Glutamatergic neuron (in vitro differentiated cells): ENCODE measurements around the gene MTA3. TPM values are rescaled to one million over a fixed set of nuclear protein-coding genes. Genes with fewer than 3 reads are reported as not detected.

Experiments used
- DNase-seq: peaks from one replicate; pipeline ENCODE4 v3.0.0; 2022
- H3K27ac Mint-ChIP-seq: one replicate; pipeline ENCODE4 v1.8.0; 2020; ENCODE audit warnings: mild to moderate bottlenecking, mixed read lengths, inconsistent platforms; ENCODE audit not compliant: unreplicated experiment
- H3K27me3 Mint-ChIP-seq: one replicate; pipeline ENCODE4 v1.8.0; 2020; ENCODE audit warnings: mild to moderate bottlenecking, moderate library complexity, mixed read lengths, inconsistent platforms; ENCODE audit not compliant: unreplicated experiment
- H3K36me3 Mint-ChIP-seq: one replicate; pipeline ENCODE4 v1.8.0; 2020; ENCODE audit warnings: mild to moderate bottlenecking, mixed read lengths, inconsistent platforms; ENCODE audit not compliant: unreplicated experiment
- H3K4me1 Mint-ChIP-seq: one replicate; pipeline ENCODE4 v1.8.0; 2020; ENCODE audit warnings: mild to moderate bottlenecking, low read depth, mixed read lengths, inconsistent platforms; ENCODE audit not compliant: unreplicated experiment
- H3K4me3 Mint-ChIP-seq: one replicate; pipeline ENCODE4 v1.8.0; 2020; ENCODE audit warnings: mild to moderate bottlenecking, mixed read lengths, inconsistent platforms; ENCODE audit not compliant: unreplicated experiment
- H3K9me3 Mint-ChIP-seq: one replicate; pipeline ENCODE4 v1.8.0; 2020; ENCODE audit warnings: mild to moderate bottlenecking, moderate library complexity, mixed read lengths, inconsistent platforms; ENCODE audit not compliant: unreplicated experiment
- CTCF ChIP-seq: fragments of 200-600 bp; sonication (generic); IDR thresholded peaks from one replicate; pipeline ENCODE4 v1.5.0; 2021; ENCODE audit not compliant: partially characterized antibody, unreplicated experiment
- total RNA-seq: library from RNA; stranded (reverse); fragmentation: NEBNext Ultra II Directional; extraction: Animal tissue kit (Norgen Biotek cat#: 25700); gene quantifications from one replicate; pipeline ENCODE4 v1.2.1, GENCODE V29; 2021; ENCODE audit not compliant: unreplicated experiment

MTA3 gene
- total RNA-seq, 1 donor from 2014 or later, result 64.1 TPM

GRCh38 chr2:42714686-42715085 lies 146.3 kb downstream of the MTA3 start:
- H3K27me3 Mint-ChIP-seq, result no peaks in the 10 kb centered on the region
- TF ChIP-seq CTCF, result no peak
- DNase-seq, result no peak
- H3K9me3 Mint-ChIP-seq, result no peaks in the 10 kb centered on the region
- no peak overlapping the region for H3K27ac Mint-ChIP-seq
- H3K4me1 Mint-ChIP-seq, result no peaks in the 10 kb centered on the region
- no peaks in the 10 kb centered on the region for H3K36me3 Mint-ChIP-seq
- H3K4me3 Mint-ChIP-seq, result no peak overlapping the region

- H3K36me3 Mint-ChIP-seq, result no peaks in the 10 kb centered on the region
- no peak overlapping the region for H3K27ac Mint-ChIP-seq
- no peaks in the 10 kb centered on the region for H3K27me3 Mint-ChIP-seq
- H3K4me1 Mint-ChIP-seq, result no peaks in the 10 kb centered on the region
- H3K9me3 Mint-ChIP-seq, result no peaks in the 10 kb centered on the region
- H3K4me3 Mint-ChIP-seq, result no peak overlapping the region
- no peak for DNase-seq
- no peak for TF ChIP-seq CTCF
Measured at GRCh38 chr2:42721898-42722297, 153.5 kb downstream of the MTA3 start.

GRCh38 chr2:42722320-42723190 lies 154.1 kb downstream of the MTA3 start:
- no peak overlapping the region for H3K27ac Mint-ChIP-seq
- H3K36me3 Mint-ChIP-seq, result no peaks in the 10 kb centered on the region
- H3K27me3 Mint-ChIP-seq, result no peaks in the 10 kb centered on the region
- no peak for DNase-seq
- no peaks in the 10 kb centered on the region for H3K4me1 Mint-ChIP-seq
- H3K9me3 Mint-ChIP-seq, result peaks cover 3% of the 10 kb centered on the region
- no peak for TF ChIP-seq CTCF
- no peak overlapping the region for H3K4me3 Mint-ChIP-seq

GRCh38 chr2:42723465-42723864 lies 155.0 kb downstream of the MTA3 start:
- Mint-ChIP-seq H3K36me3 (peaks cover 6% of the 10 kb centered on the region), H3K9me3 (peaks cover 3% of the 10 kb centered on the region), H3K4me3 (no peak overlapping the region), H3K27ac (no peak overlapping the region), H3K4me1 (no peaks in the 10 kb centered on the region), H3K27me3 (no peaks in the 10 kb centered on the region)
- TF ChIP-seq CTCF, result no peak
- DNase-seq, result no peak

- no peak for DNase-seq
- Mint-ChIP-seq H3K36me3 (peaks cover 17% of the 10 kb centered on the region), H3K4me3 (no peak overlapping the region), H3K4me1 (no peaks in the 10 kb centered on the region), H3K27me3 (peaks cover 2% of the 10 kb centered on the region), H3K9me3 (peaks cover 6% of the 10 kb centered on the region), H3K27ac (no peak overlapping the region)
- no peak for TF ChIP-seq CTCF
Measured at GRCh38 chr2:42724886-42725285, 156.5 kb downstream of the MTA3 start.
